GM12873 (cell line): ENCODE measurements around the gene PLK5.

Source experiments
- CTCF ChIP-seq: IDR thresholded peaks from 2 replicates; pipeline ENCODE4 v1.5.1; 2012; ENCODE audit warnings: low read depth, mild to moderate bottlenecking, moderate library complexity, low read length, control low read depth; ENCODE audit not compliant: insufficient read depth; ENCODE audit errors: missing control alignments

The PLK5 gene

DNA sequence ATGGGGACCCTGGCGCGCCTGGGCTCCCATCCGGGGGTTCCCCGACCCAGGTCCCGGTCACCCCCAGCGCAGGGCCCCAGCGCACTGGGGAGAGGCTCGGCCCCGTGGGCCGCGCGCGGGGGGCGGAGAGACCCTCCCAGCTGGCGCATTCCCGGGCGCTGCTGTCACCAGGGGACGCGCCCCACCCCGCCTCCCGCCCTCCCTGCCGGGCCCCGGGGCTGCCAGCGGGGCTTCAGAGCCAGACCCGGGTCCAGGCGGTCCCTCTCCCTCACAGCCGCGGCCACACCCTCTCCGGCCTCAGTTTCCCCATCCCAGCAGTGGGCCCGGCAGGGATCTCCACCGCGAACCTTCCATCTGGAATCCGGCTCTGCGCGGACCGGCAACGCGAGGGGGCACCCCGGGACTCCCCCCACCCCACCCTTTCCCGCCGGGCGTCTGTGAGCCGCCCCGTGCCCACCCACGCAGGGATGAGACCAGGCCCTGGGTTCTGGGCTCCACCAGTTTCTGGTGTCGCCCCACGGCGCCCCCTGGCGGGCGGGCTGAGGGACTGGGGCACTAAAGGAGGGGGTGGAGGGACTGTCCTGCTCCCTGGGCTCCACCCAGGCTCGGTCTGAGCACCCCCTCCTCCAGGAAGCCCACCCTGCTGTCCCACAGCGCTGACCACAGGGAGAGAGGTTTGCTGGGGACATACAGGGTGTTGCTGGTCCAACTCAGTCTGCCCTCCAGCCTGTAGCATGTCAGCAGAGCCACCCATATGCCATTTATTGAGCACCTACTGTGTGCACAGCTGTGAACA, 10.2 kb upstream of the PLK5 start:
- peak; percentile 72 for TF ChIP-seq CTCF

GRCh38 chr19:1514295-1514661, 9.6 kb upstream of the PLK5 start:
- TF ChIP-seq CTCF = no peak

DNA sequence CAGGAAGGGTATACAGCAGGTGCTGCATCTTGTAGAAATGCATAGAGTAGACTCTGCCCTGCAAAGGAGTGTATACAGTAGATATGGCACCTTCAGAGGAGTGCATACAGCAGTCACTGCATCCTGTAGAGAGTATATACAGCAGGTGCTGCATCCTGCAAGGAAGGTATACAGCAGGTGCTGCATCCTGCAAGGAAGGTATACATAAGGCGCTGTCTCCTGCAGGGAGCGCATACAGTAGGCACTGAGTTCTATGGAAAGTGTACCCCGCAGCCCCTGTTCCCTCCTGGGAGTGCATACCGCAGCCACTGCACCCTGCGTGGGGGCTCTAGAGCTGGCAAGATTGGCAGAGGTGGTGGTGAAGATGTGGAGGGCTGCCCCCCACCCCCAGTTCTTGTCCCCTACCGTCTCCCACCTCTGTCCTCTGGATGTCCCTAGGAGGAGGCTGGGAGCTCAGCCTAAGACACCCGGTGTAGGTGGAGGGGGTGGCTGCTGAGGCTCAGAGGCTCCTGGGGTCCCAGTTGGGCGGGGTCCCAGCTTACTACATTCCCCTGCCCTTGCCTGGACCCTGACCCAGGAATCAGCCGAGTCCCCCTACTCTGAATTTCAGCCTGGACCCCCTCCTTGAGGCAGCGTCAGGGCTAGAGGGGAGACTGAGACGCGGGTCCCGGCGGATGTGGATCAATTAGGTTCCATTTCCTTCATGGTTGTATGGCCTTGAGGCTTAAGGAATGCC, 8.7 kb upstream of the PLK5 start:
- no peak for TF ChIP-seq CTCF

DNA sequence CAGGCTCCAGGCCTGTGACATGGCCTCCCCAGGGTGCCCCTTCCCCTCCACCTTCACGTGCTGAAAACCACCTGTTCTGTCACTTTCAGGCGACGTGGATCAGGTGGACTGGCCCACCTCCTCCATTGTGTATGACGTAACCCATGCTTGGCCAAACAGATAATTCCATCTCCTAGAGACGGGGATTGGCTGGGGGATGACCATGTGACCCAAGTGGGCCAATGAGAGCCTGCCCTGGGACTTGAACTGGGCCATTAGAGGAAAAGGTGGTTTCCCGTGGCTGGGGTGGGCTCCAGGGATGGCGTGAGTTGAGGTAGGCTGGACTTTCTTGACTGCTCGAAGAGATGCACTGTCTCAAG, 7.5 kb upstream of the PLK5 start:
- TF ChIP-seq CTCF = no peak

DNA sequence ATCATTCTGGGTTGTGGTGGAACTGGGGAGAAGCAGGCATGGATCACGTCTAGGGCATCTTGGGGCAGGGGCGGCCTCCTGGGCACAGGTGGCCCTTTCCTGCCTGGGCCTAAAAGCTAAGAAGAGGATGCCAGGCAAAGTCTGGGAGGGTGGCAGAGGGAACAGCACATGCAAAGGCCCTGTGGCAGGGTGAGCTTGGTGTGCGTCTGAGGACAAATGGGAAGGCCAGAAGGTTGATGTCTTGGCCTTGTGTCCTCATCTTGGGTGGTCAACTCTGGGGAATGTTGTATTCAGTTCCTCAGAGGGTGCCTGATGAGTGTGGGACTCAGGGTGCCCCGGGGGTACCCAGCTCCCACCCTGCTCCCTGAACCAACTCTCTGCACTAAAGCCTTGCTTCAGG, 5.4 kb upstream of the PLK5 start:
- TF ChIP-seq CTCF = no peak

DNA sequence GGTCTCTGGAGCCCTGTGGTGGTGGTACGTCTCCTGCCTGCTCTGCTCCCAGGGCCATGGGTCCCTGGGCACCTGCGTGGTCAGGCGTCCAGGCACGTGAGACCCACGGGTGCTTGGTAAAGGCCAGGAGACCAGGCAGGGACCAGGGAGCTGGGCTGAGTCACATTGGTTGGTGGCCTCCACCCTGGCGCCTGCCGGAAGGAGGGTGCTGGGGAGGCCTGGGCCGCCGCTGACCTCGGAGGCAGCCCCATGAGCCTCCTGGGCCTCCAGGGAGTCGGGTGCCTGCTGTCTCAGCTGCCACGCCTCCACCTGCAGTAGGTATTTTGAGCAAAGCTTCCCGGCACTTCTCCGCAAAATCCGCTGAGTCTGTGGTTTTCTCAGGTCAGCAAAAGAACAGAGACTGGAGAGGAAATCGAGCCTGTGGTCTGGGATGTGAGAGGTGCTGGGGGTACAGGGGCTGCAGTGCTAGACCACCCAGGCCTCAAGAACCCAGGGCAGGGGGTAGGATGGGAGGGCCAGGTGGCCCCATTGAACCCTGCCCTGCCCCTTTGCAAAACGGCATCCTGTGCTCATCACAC, 3.6 kb upstream of the PLK5 start:
- no peak for TF ChIP-seq CTCF

GRCh38 chr19:1521636-1522035, 2.2 kb upstream of the PLK5 start:
- TF ChIP-seq CTCF = no peak
